ENCODE data around the gene LINGO4. TPM values are rescaled to one million over a fixed set of nuclear protein-coding genes. Genes with fewer than 3 reads are reported as not detected.

LINGO4 gene
- total and polyA plus RNA-seq, 2 of the 13 experiments (the other 11 are each of a cell fraction or from before 2014, with no cell fraction given), result 0.02 to 0.05 TPM

GRCh38 chr1:151832318-151832980 is 27.2 kb upstream of the LINGO4 start:
- H3K9ac ChIP-seq (ENCODE audit: insufficient read depth, low read depth, low read length), result peak overlapping the region; percentile 74
- DNase-seq (ENCODE audit: low spot score) (peak; percentile 70), ATAC-seq (peak; percentile 36), FAIRE-seq (peak; percentile 34)
- peak overlapping the region; percentile 51 for H3K27ac ChIP-seq (ENCODE audit: extremely low read length, insufficient read depth, low read length)
- ChIA-PET CTCF (ENCODE audit: low intra/inter-chr PET ratio, low total read pairs) (no interaction called here), POLR2A (interaction anchor here (0.9 to 1.6 kb wide), 5 partner anchors 9 to 69 kb away, joined by 3 to 5 read pairs (median 3); partner anchors contain the start of genes MRPL9 and TDRKH)
- no peaks in the 10 kb centered on the region; a peak in 2 of 5 replicates for H3K27me3 ChIP-seq (ENCODE audit: control insufficient read depth in 1 of 2, insufficient read depth in 2 of 2, low read length in 2 of 2)
- intact Hi-C loops (cut with micrococcal nuclease; ENCODE audit: unreplicated experiment), result loop anchor here (5.0 to 10.0 kb wide), 4 partner anchors 40 to 388 kb away; partner anchors contain the start of genes MRPL9, TDRKH and TUFT1
- WGBS (ENCODE audit: low lambda C conversion rate), result 0% methylated on average over 6 of the region's 10 CpGs
- H3K9me3 ChIP-seq (ENCODE audit: low read length), result no peaks in the 10 kb centered on the region
- H3K79me2 ChIP-seq (ENCODE audit: insufficient read depth, low read length), result no peaks in the 10 kb centered on the region
- H3K4me1 ChIP-seq (ENCODE audit: insufficient read depth, low read length), result peaks cover 73% of the 10 kb centered on the region
- peak overlapping the region; percentile 100 for H3K4me2 ChIP-seq (ENCODE audit: low read depth, low read length)
- no peaks in the 10 kb centered on the region for H4K20me1 ChIP-seq (ENCODE audit: insufficient read depth, low read length)
- no peak overlapping the region for H2AFZ ChIP-seq (ENCODE audit: low read length)
- no peaks in the 10 kb centered on the region for H3K36me3 ChIP-seq (replicated peaks in 1 of 2; ENCODE audit: control insufficient read depth in 1 of 2, insufficient read depth in 2 of 2, low read length in 2 of 2)
- no TSS peak for BruUV-seq (replicated peaks)
- in situ Hi-C loops (cut with HindIII; ENCODE audit: extremely low pct_ligation_motif_present, low pct_unique_long_range_greater_than_20kb), result loop anchor here (10.0 kb wide), 2 partner anchors 118 to 238 kb away; partner anchors contain the start of gene CELF3
- H3K4me3 ChIP-seq (replicated peaks in 1 of 3; ENCODE audit: insufficient read depth in 1 of 3, low read depth in 2 of 3, low read length in 3 of 3), result peak overlapping the region; percentile 45 to 83 (median 60); a peak in 5 of 6 replicates
- no peak for TF ChIP-seq ZNF329 (CRISPR knock-in tag; IDR thresholded peaks at IDR 0.05; ENCODE audit: low read depth)
- TF ChIP-seq PHF21A (CRISPR knock-in tag; IDR thresholded peaks at IDR 0.05), result peak; percentile 57; the same call in 1 of the 2 replicates
- peak; percentile 74; the same call in 1 of the 2 replicates for TF ChIP-seq KDM4B (CRISPR knock-in tag; IDR thresholded peaks at IDR 0.05)
- TF ChIP-seq ZFY (CRISPR knock-in tag; IDR thresholded peaks at IDR 0.05), result peak; percentile 77
- TF ChIP-seq NFAT5 (CRISPR knock-in tag; IDR thresholded peaks at IDR 0.05), result no peak
- no peak for TF ChIP-seq U2AF2 (IDR thresholded peaks at IDR 0.05; ENCODE audit: low read depth, low read length)
- 0 out of 2 replicates have a peak, but pooled peaks have one; percentile 57 for TF ChIP-seq SPEN (CRISPR knock-in tag; IDR thresholded peaks at IDR 0.05; ENCODE audit: low read depth)
- TF ChIP-seq ZNF230 (CRISPR knock-in tag; IDR thresholded peaks at IDR 0.05), result no peak
- TF ChIP-seq SMYD3 (CRISPR knock-in tag; IDR thresholded peaks at IDR 0.05), result no peak
- TF ChIP-seq GATAD1 (CRISPR knock-in tag; IDR thresholded peaks at IDR 0.05), result peak; percentile 65; the same call in 1 of the 2 replicates
- TF ChIP-seq HDAC1 (CRISPR knock-in tag; IDR thresholded peaks at IDR 0.05), result peak; percentile 61
- no peak for TF ChIP-seq ZKSCAN5 (CRISPR knock-in tag; IDR thresholded peaks at IDR 0.05)
- no peak for TF ChIP-seq ZNF468 (CRISPR knock-in tag; IDR thresholded peaks at IDR 0.05)
- 0 out of 2 replicates have a peak, but pooled peaks have one; percentile 33 for TF ChIP-seq KMT2B (CRISPR knock-in tag; IDR thresholded peaks at IDR 0.05)
- peak; percentile 68 for TF ChIP-seq RXRA (CRISPR knock-in tag; IDR thresholded peaks at IDR 0.05)
- TF ChIP-seq, protein P1, sequence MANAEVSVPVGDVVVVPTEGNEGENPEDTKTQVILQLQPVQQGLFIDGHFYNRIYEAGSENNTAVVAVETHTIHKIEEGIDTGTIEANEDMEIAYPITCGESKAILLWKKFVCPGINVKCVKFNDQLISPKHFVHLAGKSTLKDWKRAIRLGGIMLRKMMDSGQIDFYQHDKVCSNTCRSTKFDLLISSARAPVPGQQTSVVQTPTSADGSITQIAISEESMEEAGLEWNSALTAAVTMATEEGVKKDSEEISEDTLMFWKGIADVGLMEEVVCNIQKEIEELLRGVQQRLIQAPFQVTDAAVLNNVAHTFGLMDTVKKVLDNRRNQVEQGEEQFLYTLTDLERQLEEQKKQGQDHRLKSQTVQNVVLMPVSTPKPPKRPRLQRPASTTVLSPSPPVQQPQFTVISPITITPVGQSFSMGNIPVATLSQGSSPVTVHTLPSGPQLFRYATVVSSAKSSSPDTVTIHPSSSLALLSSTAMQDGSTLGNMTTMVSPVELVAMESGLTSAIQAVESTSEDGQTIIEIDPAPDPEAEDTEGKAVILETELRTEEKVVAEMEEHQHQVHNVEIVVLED (CRISPR knock-in tag; IDR thresholded peaks at IDR 0.05; ENCODE audit: borderline replicate concordance), result no peak
- peak; percentile 70; the same call in 1 of the 2 replicates for TF ChIP-seq MED1 (CRISPR knock-in tag; IDR thresholded peaks at IDR 0.05)
- TF ChIP-seq ZNF644 (CRISPR knock-in tag; IDR thresholded peaks at IDR 0.05; ENCODE audit: low read depth), result 0 out of 2 replicates have a peak, but pooled peaks have one; percentile 13
- TF ChIP-seq ASH2L (IDR thresholded peaks at IDR 0.05; ENCODE audit: insufficient read length, low read depth, low read length), result no peak

All from HepG2 (cell line).